ENCODE data around the gene MYLK2.
"Not testable (repeated sequence)": the region's sequence is repeated elsewhere in the genome, so short reads cannot be mapped to it uniquely, and the experiment has no call there.

The MYLK2 gene

DNA sequence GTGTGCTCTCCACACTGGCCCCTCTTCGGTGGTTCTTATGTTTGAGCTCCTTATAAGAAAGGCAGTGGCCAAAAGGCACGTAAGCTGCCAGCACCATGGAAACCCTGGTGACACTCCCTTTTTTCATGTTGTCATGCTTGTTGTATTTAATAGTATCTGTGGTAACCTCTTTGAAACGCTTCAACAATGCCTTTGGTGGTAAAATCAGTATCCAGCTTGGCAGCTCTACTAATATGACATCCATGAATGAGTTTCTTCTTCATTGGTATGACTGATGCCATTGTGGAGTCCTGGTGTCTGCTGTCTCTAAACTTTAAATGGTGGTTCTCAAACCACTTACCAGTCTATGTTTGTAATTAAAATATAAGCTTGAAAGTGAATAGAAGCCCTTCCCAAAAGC is 10.7 kb upstream of the MYLK2 start:
- no peak overlapping the region for H3K27ac ChIP-seq

DNA sequence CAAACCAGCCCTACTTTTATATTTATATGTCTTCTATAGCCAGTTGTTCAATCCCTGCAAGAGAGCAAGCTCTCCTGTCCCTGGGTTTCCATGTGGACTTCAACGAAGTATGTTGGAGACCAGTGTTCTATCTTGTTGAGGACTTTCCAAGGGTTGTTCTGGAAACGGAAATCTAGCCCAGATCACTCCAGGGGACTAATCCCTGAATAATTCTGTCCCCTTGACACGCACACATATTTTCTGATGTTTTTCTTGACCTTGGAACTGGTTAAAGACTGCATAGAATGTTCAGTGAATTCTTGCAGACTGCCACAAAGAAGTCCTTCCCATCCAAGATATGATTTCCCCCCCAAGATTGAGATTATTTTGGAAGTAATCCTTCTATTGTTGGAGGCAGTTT is 9.5 kb upstream of the MYLK2 start:
- H3K27ac ChIP-seq, result no peak overlapping the region
- no peak for TF ChIP-seq ZFX (IDR thresholded peaks at IDR 0.05; ENCODE audit: borderline replicate concordance)
- TF ChIP-seq, protein P1, sequence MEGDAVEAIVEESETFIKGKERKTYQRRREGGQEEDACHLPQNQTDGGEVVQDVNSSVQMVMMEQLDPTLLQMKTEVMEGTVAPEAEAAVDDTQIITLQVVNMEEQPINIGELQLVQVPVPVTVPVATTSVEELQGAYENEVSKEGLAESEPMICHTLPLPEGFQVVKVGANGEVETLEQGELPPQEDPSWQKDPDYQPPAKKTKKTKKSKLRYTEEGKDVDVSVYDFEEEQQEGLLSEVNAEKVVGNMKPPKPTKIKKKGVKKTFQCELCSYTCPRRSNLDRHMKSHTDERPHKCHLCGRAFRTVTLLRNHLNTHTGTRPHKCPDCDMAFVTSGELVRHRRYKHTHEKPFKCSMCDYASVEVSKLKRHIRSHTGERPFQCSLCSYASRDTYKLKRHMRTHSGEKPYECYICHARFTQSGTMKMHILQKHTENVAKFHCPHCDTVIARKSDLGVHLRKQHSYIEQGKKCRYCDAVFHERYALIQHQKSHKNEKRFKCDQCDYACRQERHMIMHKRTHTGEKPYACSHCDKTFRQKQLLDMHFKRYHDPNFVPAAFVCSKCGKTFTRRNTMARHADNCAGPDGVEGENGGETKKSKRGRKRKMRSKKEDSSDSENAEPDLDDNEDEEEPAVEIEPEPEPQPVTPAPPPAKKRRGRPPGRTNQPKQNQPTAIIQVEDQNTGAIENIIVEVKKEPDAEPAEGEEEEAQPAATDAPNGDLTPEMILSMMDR (IDR thresholded peaks at IDR 0.05), result no peak

More for the DNA sequence above, 10.7 kb upstream of the MYLK2 start:
- TF ChIP-seq ZFX (IDR thresholded peaks at IDR 0.05; ENCODE audit: borderline replicate concordance), result no peak
- TF ChIP-seq, protein P1 (IDR thresholded peaks at IDR 0.05), result no peak

DNA sequence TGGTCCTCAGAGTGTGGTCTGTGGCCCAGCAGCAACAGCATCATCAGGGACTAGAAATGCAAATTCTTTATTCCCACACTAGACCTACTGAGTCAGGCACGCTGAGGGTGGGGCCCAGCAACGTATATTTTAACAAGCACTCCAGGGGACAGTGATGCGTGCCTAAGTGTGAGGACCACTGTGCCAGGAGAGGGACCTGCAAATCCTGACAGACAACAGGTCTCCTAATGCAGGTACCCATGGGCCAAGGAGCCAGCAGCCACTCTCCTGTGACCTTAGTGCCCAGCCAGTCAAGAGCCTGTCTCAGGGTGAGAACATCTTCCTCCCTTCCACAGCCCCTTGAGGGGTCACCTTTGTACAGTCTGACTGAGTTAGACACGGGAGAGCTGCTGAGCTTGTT is 8.0 kb upstream of the MYLK2 start:
- TF ChIP-seq, protein P1 (IDR thresholded peaks at IDR 0.05), result no peak
- no peak for TF ChIP-seq ZFX (IDR thresholded peaks at IDR 0.05; ENCODE audit: borderline replicate concordance)
- no peak overlapping the region for H3K27ac ChIP-seq

DNA sequence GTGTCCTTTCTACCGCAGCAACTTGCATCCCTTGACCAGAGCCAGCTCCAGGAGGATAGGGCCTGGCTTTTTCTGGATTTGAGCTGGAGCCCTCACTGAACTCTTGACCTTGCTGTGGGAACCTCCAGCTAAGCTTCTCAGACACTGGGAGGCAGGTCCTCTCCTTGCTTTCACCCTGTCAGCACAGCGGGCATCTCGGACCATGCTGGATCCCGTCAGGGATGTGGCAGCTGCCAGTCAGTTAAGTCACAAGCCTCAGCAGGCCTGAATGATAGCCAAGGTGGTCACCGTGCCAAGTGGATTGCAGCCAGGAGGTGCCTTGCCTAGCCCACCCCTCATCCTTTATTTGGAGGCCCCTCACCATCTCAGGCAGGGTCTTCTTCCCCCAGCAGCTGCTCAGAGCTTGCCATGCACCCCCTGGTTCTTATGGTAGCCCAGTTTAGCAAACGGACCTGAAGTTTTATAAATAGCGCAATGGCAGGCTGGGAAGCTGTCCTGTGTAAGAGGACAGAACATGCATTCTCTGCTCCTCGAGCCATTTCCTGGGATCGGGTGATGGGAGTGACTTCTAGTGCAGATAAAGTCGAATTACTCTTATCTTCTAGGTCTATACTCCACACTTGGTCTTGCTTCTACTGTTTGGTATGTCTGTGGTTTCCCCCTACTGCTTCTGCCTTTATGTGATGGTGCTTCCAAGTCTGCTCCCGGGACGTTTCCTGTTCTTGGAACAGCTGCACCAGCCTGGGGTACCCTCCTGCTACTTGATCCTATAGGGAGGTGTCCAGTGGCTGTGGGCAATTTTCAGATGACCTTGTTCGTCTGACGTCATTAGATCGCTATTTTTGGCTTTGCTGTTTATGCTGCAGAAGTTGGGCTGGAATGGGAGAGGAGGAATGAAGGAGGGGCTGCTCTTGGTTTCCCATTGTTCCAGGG is 7.1 kb upstream of the MYLK2 start:
- TF ChIP-seq ZFX (IDR thresholded peaks at IDR 0.05; ENCODE audit: borderline replicate concordance), result no peak
- TF ChIP-seq, protein P1 (IDR thresholded peaks at IDR 0.05), result no peak

DNA sequence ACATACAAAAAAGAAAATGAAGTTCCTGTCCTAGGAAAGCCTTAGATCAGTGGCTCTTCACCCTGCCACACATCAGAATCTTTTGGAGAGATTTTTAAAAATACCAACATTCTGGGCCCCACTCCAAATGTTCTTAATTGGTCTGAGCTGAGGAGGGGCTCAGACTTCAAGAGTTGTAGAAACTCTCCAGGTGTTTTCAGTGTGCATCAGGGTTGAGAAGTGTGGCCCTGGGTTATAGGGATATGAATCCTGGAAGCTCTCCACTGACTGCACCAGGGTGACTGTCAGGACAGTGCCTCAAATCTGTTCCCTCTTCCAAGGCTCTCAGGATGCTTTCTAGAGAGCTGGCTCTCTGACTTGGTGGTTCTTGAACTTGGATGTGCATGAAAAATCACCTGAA is 5.5 kb upstream of the MYLK2 start:
- no peak overlapping the region for H3K27ac ChIP-seq
- TF ChIP-seq, protein P1 (IDR thresholded peaks at IDR 0.05), result no peak
- no peak for TF ChIP-seq ZFX (IDR thresholded peaks at IDR 0.05; ENCODE audit: borderline replicate concordance)

More for the DNA sequence above, 7.1 kb upstream of the MYLK2 start:
- no peak overlapping the region for H3K27ac ChIP-seq

DNA sequence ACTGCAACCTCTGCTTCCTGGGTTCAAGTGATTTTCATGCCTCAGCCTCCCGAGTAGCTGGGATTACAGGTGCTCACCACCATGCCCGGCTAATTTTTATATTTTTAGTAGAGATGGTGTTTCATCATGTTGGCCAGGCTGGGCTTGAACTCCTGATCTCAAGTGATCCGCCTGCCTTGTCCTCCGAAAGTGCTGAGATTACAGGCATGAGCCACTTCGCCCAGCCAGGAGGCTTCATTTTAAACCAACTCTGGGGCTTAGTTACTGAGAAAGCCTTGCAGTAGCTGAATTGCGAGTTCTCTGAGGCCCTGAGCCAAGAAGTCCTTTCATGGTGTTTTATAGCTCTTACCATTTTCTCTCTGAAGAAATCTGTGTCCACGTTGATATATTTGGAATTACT is 5.0 kb upstream of the MYLK2 start:
- not testable (repeated sequence) for H3K27ac ChIP-seq

DNA sequence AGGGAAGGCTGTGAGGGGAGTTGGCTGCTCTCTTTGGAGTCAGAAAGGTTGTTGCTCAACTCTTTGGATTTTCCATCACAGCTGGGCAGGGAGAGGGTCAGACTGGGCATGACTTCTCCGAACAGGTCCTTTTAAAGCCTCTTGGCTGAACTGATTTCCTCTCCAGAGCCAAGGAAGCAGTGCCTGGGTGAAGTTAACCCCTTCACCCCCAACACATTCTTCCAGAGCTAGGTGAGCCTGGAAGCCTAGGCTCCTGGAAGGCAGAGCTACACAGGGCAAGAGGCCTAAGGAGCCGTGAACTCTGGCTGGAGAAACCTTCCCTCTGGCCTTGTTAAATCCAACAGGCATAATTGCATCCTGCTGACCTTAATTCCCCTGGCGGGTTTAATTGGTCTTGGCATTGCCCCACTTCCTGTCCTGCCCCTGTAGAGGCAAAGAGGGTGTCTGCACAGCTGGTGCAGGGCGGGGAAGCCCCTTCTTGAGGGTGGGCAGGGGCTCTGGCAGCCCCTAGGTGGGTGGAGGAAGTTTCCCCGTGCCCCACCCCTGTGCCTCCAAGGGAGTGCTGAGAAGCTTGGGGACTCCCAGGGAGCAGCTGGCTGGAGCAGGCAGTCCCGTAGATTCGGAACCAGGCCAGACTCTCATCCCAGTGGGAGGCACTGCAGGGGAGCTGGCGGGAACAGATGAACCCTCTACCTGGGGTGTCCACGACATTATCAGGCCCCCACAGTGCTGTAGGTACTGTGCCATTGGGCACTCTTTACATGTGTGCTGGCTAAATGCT is 3.6 kb upstream of the MYLK2 start:
- TF ChIP-seq ZFX (IDR thresholded peaks at IDR 0.05; ENCODE audit: borderline replicate concordance), result no peak
- TF ChIP-seq, protein P1 (IDR thresholded peaks at IDR 0.05), result no peak
- no peak overlapping the region for H3K27ac ChIP-seq

Data from 22Rv1 (cell line).